ENCODE results near the gene TTC7B. TPM values are rescaled to one million over a fixed set of nuclear protein-coding genes. Genes with fewer than 3 reads are reported as not detected.

The TTC7B gene
- total and polyA plus RNA-seq, 2 experiments from 2014 or later = 5.2 to 28.2 TPM

DNA sequence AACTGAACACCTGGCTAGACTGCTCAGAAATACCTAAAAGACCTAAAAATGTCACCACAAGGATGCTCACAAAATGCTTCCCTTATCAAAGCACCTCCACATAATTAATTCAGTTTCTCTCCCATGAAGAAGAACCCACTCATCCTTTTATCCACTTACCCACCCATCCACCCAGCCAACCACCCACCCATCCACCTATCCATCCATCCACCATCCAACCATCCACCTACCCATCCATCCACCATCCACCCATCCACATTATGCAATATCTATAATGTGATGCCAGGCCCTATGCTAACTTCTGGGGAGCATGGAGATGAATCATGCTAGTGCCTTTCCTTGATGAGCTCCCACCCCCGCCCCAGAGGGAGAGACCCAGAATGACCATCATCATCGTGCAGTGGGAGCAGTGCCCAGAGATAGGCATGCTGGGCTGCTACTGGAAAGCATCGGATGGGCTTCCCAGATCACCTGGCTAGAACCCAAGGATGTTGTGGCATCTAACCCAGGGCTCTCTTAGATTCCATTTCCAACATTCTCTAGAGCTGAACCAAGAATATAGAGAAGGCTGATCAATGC is 166.6 kb downstream of the TTC7B start:
- DNase-seq = no peak
- TF ChIP-seq EZH2phosphoT487 (IDR thresholded peaks at IDR 0.05; ENCODE audit: insufficient read depth, low read depth) (no peak), EZH2 (IDR thresholded peaks at IDR 0.05; ENCODE audit: insufficient read depth, poor library complexity, severe bottlenecking) (no peak)
- Histone ChIP-seq H2AFZ (no peak overlapping the region), H3K4me3 (no peak overlapping the region), H3K9ac (no peak overlapping the region), H3K79me2 (ENCODE audit: insufficient read depth) (no peaks in the 10 kb centered on the region), H3F3A (ENCODE audit: insufficient read depth) (no peaks in the 10 kb centered on the region), H3K9me3 (ENCODE audit: low read depth) (no peaks in the 10 kb centered on the region), H3K27me3 (replicated peaks; ENCODE audit: insufficient read depth) (no peaks in the 10 kb centered on the region), H3K4me1 (ENCODE audit: insufficient read depth) (peaks cover 5% of the 10 kb centered on the region; the same call in 1 of the 2 replicates), H3K4me2 (ENCODE audit: unreplicated experiment) (no peak overlapping the region), H3K9me2 (ENCODE audit: insufficient read depth) (no peaks in the 10 kb centered on the region), H3K36me3 (ENCODE audit: low read depth) (0 out of 2 replicates have a peak, but pooled peaks cover 3% of the 10 kb centered on the region), H3K27ac (no peak overlapping the region), H4K20me1 (ENCODE audit: insufficient read depth) (no peaks in the 10 kb centered on the region)
- 93 to 95% methylated on average over 3 of the region's 3 CpGs for WGBS, 2 experiments (ENCODE audit: low coverage in 1 of 2, low lambda C conversion rate in 2 of 2, missing lambda C conversion rate in 2 of 2)
- in situ Hi-C loops (cut with MboI) = no loop called here

GRCh38 chr14:90649083-90649482 is 167.1 kb downstream of the TTC7B start:
- DNase-seq = no peak

DNA sequence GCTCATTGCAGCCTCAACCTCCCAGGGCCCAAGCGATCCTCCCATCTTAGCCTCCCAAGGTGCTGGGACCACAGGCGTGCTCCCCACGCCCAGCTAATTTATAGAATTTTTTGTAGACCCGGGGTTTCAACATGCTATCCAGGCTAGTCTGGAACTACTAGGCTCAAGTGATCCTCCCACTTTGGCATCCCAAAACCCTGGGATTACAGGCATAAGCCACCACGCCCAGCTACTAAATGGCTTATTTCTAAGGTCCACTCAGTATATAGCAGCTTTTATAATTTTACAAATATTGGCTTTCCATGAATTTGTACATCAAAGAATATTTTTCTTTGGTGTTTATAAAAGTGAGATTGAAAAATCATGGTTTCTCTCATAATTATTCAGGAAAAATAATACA is 167.8 kb downstream of the TTC7B start:
- Histone ChIP-seq H3K9me2 (ENCODE audit: insufficient read depth) (no peaks in the 10 kb centered on the region), H3K9me3 (ENCODE audit: low read depth) (no peaks in the 10 kb centered on the region), H3K4me3 (no peak overlapping the region), H3K36me3 (ENCODE audit: low read depth) (0 out of 2 replicates have a peak, but pooled peaks cover 3% of the 10 kb centered on the region), H3K4me2 (ENCODE audit: unreplicated experiment) (no peak overlapping the region), H3K27me3 (replicated peaks; ENCODE audit: insufficient read depth) (no peaks in the 10 kb centered on the region), H2AFZ (no peak overlapping the region), H3F3A (ENCODE audit: insufficient read depth) (no peaks in the 10 kb centered on the region), H3K27ac (no peak overlapping the region), H3K79me2 (ENCODE audit: insufficient read depth) (no peaks in the 10 kb centered on the region), H3K9ac (no peak overlapping the region), H4K20me1 (ENCODE audit: insufficient read depth) (no peaks in the 10 kb centered on the region), H3K4me1 (ENCODE audit: insufficient read depth) (peaks cover 8% of the 10 kb centered on the region; the same call in 1 of the 2 replicates)
- WGBS, 2 experiments (ENCODE audit: low coverage in 1 of 2, low lambda C conversion rate in 2 of 2, missing lambda C conversion rate in 2 of 2) = 98 to 99% methylated on average over 5 of the region's 5 CpGs
- DNase-seq = no peak
- in situ Hi-C loops (cut with MboI) = no loop called here
- TF ChIP-seq EZH2phosphoT487 (IDR thresholded peaks at IDR 0.05; ENCODE audit: insufficient read depth, low read depth) = no peak
- TF ChIP-seq EZH2 (IDR thresholded peaks at IDR 0.05; ENCODE audit: insufficient read depth, poor library complexity, severe bottlenecking) = no peak

More at GRCh38 chr14:90649083-90649482, 167.1 kb downstream of the TTC7B start:
- Histone ChIP-seq H3K79me2 (ENCODE audit: insufficient read depth) (no peaks in the 10 kb centered on the region), H3K9ac (no peak overlapping the region), H2AFZ (no peak overlapping the region), H3K4me3 (no peak overlapping the region), H3F3A (ENCODE audit: insufficient read depth) (no peaks in the 10 kb centered on the region), H3K36me3 (ENCODE audit: low read depth) (0 out of 2 replicates have a peak, but pooled peaks cover 3% of the 10 kb centered on the region), H3K9me3 (ENCODE audit: low read depth) (no peaks in the 10 kb centered on the region), H3K4me1 (ENCODE audit: insufficient read depth) (peaks cover 8% of the 10 kb centered on the region; the same call in 1 of the 2 replicates), H3K27me3 (replicated peaks; ENCODE audit: insufficient read depth) (no peaks in the 10 kb centered on the region), H3K27ac (no peak overlapping the region), H4K20me1 (ENCODE audit: insufficient read depth) (no peaks in the 10 kb centered on the region), H3K9me2 (ENCODE audit: insufficient read depth) (no peaks in the 10 kb centered on the region), H3K4me2 (ENCODE audit: unreplicated experiment) (no peak overlapping the region)
- in situ Hi-C loops (cut with MboI) = no loop called here
- TF ChIP-seq EZH2 (IDR thresholded peaks at IDR 0.05; ENCODE audit: insufficient read depth, poor library complexity, severe bottlenecking) = no peak
- no peak for TF ChIP-seq EZH2phosphoT487 (IDR thresholded peaks at IDR 0.05; ENCODE audit: insufficient read depth, low read depth)
- 48 to 49% methylated on average over 4 of the region's 4 CpGs for WGBS, 2 experiments (ENCODE audit: low coverage in 1 of 2, low lambda C conversion rate in 2 of 2, missing lambda C conversion rate in 2 of 2)

DNA sequence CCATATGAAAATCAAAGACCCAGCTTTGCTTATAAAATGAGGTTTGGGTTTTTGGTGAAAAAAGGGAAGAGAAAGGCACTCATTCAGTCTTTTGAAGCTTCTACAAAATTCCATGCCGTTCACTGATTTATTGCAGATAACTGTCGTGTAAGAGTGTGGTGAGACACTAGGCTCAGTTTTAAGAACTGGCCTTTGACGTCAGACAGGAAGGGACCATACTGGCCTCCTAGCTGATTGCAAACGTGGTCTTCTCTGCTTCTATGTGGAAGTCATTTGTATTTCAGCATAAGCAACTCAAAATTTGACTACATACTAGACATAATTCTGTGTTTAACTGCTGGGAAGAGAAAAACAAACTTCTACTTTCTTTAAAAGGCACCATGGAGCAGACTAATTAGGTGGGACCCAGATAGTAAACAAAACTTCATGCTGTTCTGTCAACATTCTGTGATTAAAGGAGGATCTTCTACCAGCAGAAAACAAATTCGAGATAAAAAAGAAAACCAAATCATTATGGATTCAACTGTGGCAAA is 168.7 kb downstream of the TTC7B start:
- H3K9ac ChIP-seq = no peak overlapping the region
- H3K9me3 ChIP-seq (ENCODE audit: low read depth) = no peaks in the 10 kb centered on the region
- H4K20me1 ChIP-seq (ENCODE audit: insufficient read depth) = no peaks in the 10 kb centered on the region
- H3K9me2 ChIP-seq (ENCODE audit: insufficient read depth) = no peaks in the 10 kb centered on the region
- H3K79me2 ChIP-seq (ENCODE audit: insufficient read depth) = no peaks in the 10 kb centered on the region
- no peak for DNase-seq
- 71 to 75% methylated on average over 5 of the region's 5 CpGs for WGBS, 2 experiments (ENCODE audit: low coverage in 1 of 2, low lambda C conversion rate in 2 of 2, missing lambda C conversion rate in 2 of 2)
- no peak overlapping the region for H3K4me2 ChIP-seq (ENCODE audit: unreplicated experiment)
- in situ Hi-C loops (cut with MboI) = no loop called here
- no peak overlapping the region for H3K27ac ChIP-seq
- peaks cover 8% of the 10 kb centered on the region; the same call in 1 of the 2 replicates for H3K4me1 ChIP-seq (ENCODE audit: insufficient read depth)
- H3F3A ChIP-seq (ENCODE audit: insufficient read depth) = no peaks in the 10 kb centered on the region
- no peak overlapping the region for H2AFZ ChIP-seq
- 0 out of 2 replicates have a peak, but pooled peaks cover 3% of the 10 kb centered on the region for H3K36me3 ChIP-seq (ENCODE audit: low read depth)
- H3K4me3 ChIP-seq = no peak overlapping the region
- TF ChIP-seq EZH2phosphoT487 (IDR thresholded peaks at IDR 0.05; ENCODE audit: insufficient read depth, low read depth) (no peak), EZH2 (IDR thresholded peaks at IDR 0.05; ENCODE audit: insufficient read depth, poor library complexity, severe bottlenecking) (no peak)
- H3K27me3 ChIP-seq (replicated peaks; ENCODE audit: insufficient read depth) = no peaks in the 10 kb centered on the region
